K562 (cell line): ENCODE data around the gene KIT. TPM values are rescaled to one million over a fixed set of nuclear protein-coding genes. Genes with fewer than 3 reads are reported as not detected.

Experiments used
- ATAC-seq: fragments of 200-7000 bp; cut with Tn5 transposase; 3 replicates; pipeline ENCODE4 v1.9.1; 2020; ENCODE audit warnings: moderate library complexity
- BruUV-seq: library from RNA; stranded (reverse); fragments of 400-500 nt; replicated peaks from 2 replicates; lab custom pipeline; 2021; lab: Mats Ljungman, UMichigan
- CTCF ChIA-PET: fragments of 300-600 bp; formaldehyde crosslinking; extraction: SDS; loops from one replicate; lab custom pipeline; 2021; ENCODE audit warnings: low intra/inter-chr PET ratio; lab: Yijun Ruan, JAX
- POLR2A ChIA-PET: fragments of 300-600, 350-650 bp; sonication (Branson Sonifier 250); formaldehyde crosslinking; extraction: SDS; loops from one replicate; lab custom pipeline; 2021; ENCODE audit warnings: antibody characterized with exemption, inconsistent platforms; lab: Yijun Ruan, JAX
- DNase-seq, 4 experiments: peaks; one replicate each; pipeline versions ENCODE4 v3.0.0 to v3.0.0-alpha.2; 2011 to 2018; ENCODE audit warnings: low spot score in 3 of 4, mixed read lengths in 3 of 4; ENCODE audit errors: extremely low read depth in 1 of 4
- FAIRE-seq: peaks from 2 replicates; lab custom pipeline; 2011; peaks lifted over from hg19 to GRCh38; lab: Jason Lieb, UNC
- H2AFZ ChIP-seq: 2 replicates; pipeline ENCODE4 v1.6.0; 2011; ENCODE audit warnings: low read depth, low read length, control low read depth, inconsistent platforms
- H3K27ac ChIP-seq: fragments of 200-600 bp; 3 replicates; pipeline ENCODE4 v1.8.0; 2011; ENCODE audit warnings: low read depth, mild to moderate bottlenecking, control low read depth, inconsistent platforms, low read length, moderate library complexity, mixed read lengths; ENCODE audit errors: extremely low read depth
- H3K27me3 ChIP-seq, 2 experiments: fragments of 300-600 bp in 1 of 2; 2 replicates in 1 of 2; 3 replicates in 1 of 2; pipeline versions ENCODE4 v1.6.0 to v1.8.0; 2011; ENCODE audit warnings: inconsistent platforms in 2 of 2, low read length in 2 of 2, mild to moderate bottlenecking in 1 of 2, mixed read lengths in 1 of 2, moderate library complexity in 1 of 2; ENCODE audit not compliant: control insufficient read depth in 2 of 2, insufficient read depth in 2 of 2
- H3K36me3 ChIP-seq: fragments of 300-600 bp; 3 replicates; pipeline ENCODE4 v1.8.0; 2011; ENCODE audit warnings: mild to moderate bottlenecking, low read length, inconsistent platforms; ENCODE audit not compliant: control insufficient read depth, insufficient read depth
- H3K4me1 ChIP-seq, 2 experiments: fragments of 200-600 bp in 1 of 2; replicated peaks in 1 of 2; 2 replicates in 1 of 2; 3 replicates in 1 of 2; pipeline versions ENCODE4 v1.5.1 to v1.8.0; 2011; ENCODE audit warnings: inconsistent platforms in 2 of 2, low read length in 2 of 2, mild to moderate bottlenecking in 1 of 2, mixed read lengths in 1 of 2, moderate library complexity in 1 of 2; ENCODE audit not compliant: control insufficient read depth in 2 of 2, insufficient read depth in 2 of 2
- H3K4me2 ChIP-seq: 2 replicates; pipeline ENCODE4 v1.6.1; 2011; ENCODE audit warnings: low read length, control low read depth, inconsistent platforms, mixed read lengths; ENCODE audit not compliant: insufficient read depth
- H3K4me3 ChIP-seq: fragments of 200-600 bp; sonication (generic), shearing (Covaris generic); 2 replicates; pipeline ENCODE4 v1.5.1; 2016; ENCODE audit warnings: control low read depth, inconsistent platforms
- H3K79me2 ChIP-seq: fragments of 200-600 bp; 3 replicates; pipeline ENCODE4 v1.8.0; 2011; ENCODE audit warnings: low read length, inconsistent platforms; ENCODE audit not compliant: control insufficient read depth, insufficient read depth
- H3K9ac ChIP-seq, 2 experiments: 2 replicates each; pipeline versions ENCODE4 v1.6.0 to v1.6.1; 2011; ENCODE audit warnings: low read depth in 2 of 2, low read length in 2 of 2, control low read depth in 1 of 2, inconsistent platforms in 1 of 2, mild to moderate bottlenecking in 1 of 2, mixed read lengths in 1 of 2; ENCODE audit not compliant: insufficient read depth in 1 of 2
- H3K9me1 ChIP-seq: one replicate; pipeline ENCODE4 v1.6.0; 2011; ENCODE audit warnings: inconsistent platforms, mild to moderate bottlenecking, low read length, moderate library complexity; ENCODE audit not compliant: control insufficient read depth, insufficient read depth
- H3K9me3 ChIP-seq: replicated peaks from 2 replicates; pipeline ENCODE4 v1.5.1; 2011; ENCODE audit warnings: low read depth, low read length, inconsistent platforms; ENCODE audit not compliant: control insufficient read depth, insufficient read depth
- H4K20me1 ChIP-seq: replicated peaks from 2 replicates; pipeline ENCODE4 v1.6.1; 2011; ENCODE audit warnings: low read length, inconsistent platforms, mixed read lengths; ENCODE audit not compliant: control insufficient read depth, insufficient read depth
- ETS2 ChIP-seq: IDR thresholded peaks from 2 replicates; pipeline ENCODE4 v1.6.1; 2016; ENCODE audit warnings: borderline replicate concordance, missing genetic modification characterization, mild to moderate bottlenecking, moderate library complexity, missing compliant biosample characterization; ENCODE audit not compliant: poor library complexity, severe bottlenecking
- GTF2A2 ChIP-seq: IDR thresholded peaks from 2 replicates; pipeline ENCODE4 v1.6.1; 2016; ENCODE audit warnings: mild to moderate bottlenecking, missing genetic modification characterization, missing compliant biosample characterization
- PHB2 ChIP-seq: fragments of 450-650 bp; IDR thresholded peaks from 2 replicates; pipeline ENCODE4 v1.6.1; 2017; ENCODE audit warnings: low read depth
- TRIM24 ChIP-seq, 2 experiments: fragments of 450-650 bp; IDR thresholded peaks; 2 replicates each; pipeline ENCODE4 v1.6.1; 2016
- XRCC4 ChIP-seq: IDR thresholded peaks from one replicate; pipeline ENCODE4 v1.6.1; 2011; ENCODE audit not compliant: insufficient read depth, insufficient read length; ENCODE audit errors: extremely low read depth
- YY1 ChIP-seq, 3 experiments: IDR thresholded peaks; 2 replicates each; pipeline ENCODE4 v1.6.1; 2011; ENCODE audit warnings: low read length in 2 of 3, mild to moderate bottlenecking in 2 of 3, moderate library complexity in 2 of 3, borderline replicate concordance in 1 of 3, control low read depth in 1 of 3, low read depth in 1 of 3; ENCODE audit not compliant: insufficient read depth in 3 of 3, insufficient replicate concordance in 2 of 3, control insufficient read depth in 1 of 3, insufficient read length in 1 of 3; ENCODE audit errors: extremely low read depth in 1 of 3
- ZNF589 ChIP-seq: fragments of 200-800 bp; sonication (Bioruptor generic); IDR thresholded peaks from 2 replicates; pipeline ENCODE4 v1.6.1; 2016; ENCODE audit warnings: low read depth, missing genetic modification characterization, missing compliant biosample characterization
- ZNF668 ChIP-seq: fragments of 250-450 bp; sonication (Bioruptor Pico); IDR thresholded peaks from 2 replicates; pipeline ENCODE4 v1.8.0; 2022; ENCODE audit warnings: mild to moderate bottlenecking, inconsistent platforms
- WGBS: fragments of 100-300 bp; shearing (Covaris generic); methylation state at CpG from one replicate; pipeline ENCODE4 v1.1.6; 2016; ENCODE audit warnings: low coverage, mixed read lengths; ENCODE audit not compliant: insufficient coverage; ENCODE audit errors: missing lambda C conversion rate; 5-methylcytosine and 5-hydroxymethylcytosine counted together
- in situ Hi-C: fragments of 300-500 bp; cut with MboI; formaldehyde crosslinking; loops from 4 replicates; pipeline ENCODE4 v1.15.0; 2018; ENCODE audit warnings: inconsistent platforms, mixed read lengths
- intact Hi-C: fragments of 100-400 bp; cut with micrococcal nuclease; formaldehyde crosslinking; loops from 2 replicates; pipeline ENCODE4 v1.14.2; 2022
- polyA plus RNA-seq, 8 experiments: library from polyadenylated mRNA; depleted of rRNA in 4 of 8; stranded (reverse) in 5 of 8; unstranded in 3 of 8; fragments of >200 nt; fragmentation: Nextera tagmentation in 2 of 8; fragmentation: Illumina TruSeq in 1 of 8; extraction: Ambion mirVana in 2 of 8; extraction: Trizol in 1 of 8; gene quantifications; 2 replicates each; pipeline versions ENCODE4 v1.2.1 to v1.2.3, GENCODE V29; 2011 to 2014; ENCODE audit warnings: inconsistent platforms in 1 of 8, missing spikeins in 1 of 8
- total RNA-seq, 7 experiments: library from RNA; depleted of rRNA in 6 of 7; stranded (reverse); fragments of >200 nt in 6 of 7; fragmentation: Illumina TruSeq in 2 of 7; extraction: Trizol in 2 of 7; gene quantifications; 2 replicates each; pipeline versions ENCODE4 v1.2.1 to v1.2.3, GENCODE V29; 2011 to 2021; ENCODE audit warnings: low replicate concordance in 1 of 7
- TF ChIP-seq, protein P1 (sequence below): IDR thresholded peaks from 3 replicates; pipeline ENCODE4 v1.6.1; 2011; ENCODE audit warnings: borderline replicate concordance, mild to moderate bottlenecking, moderate library complexity; ENCODE audit not compliant: insufficient read length; ENCODE audit errors: extremely low read depth
- TF ChIP-seq, protein P2 (sequence below): fragments of 250-450 bp; sonication (Bioruptor Pico); IDR thresholded peaks from 2 replicates; pipeline ENCODE4 v1.8.0; 2022; ENCODE audit warnings: moderate library complexity, mild to moderate bottlenecking, inconsistent platforms

Gene KIT
- total and polyA plus RNA-seq, 9 of the 15 experiments (the other 6 are each of a cell fraction or from before 2014, with no cell fraction given) = 0.27 to 5.6 (median 0.57) TPM

- in situ Hi-C loops (no loop called here), intact Hi-C loops (no loop called here)
- Histone ChIP-seq H2AFZ (0 out of 2 replicates have a peak overlapping the region, but pooled peaks have one; percentile 3), H3K27me3 (peaks cover 8% of the 10 kb centered on the region in 2 experiments; a peak in 1 of 5 replicates), H3K27ac (no peak overlapping the region), H3K9me1 (no peaks in the 10 kb centered on the region), H3K4me3 (no peak overlapping the region), H3K9me3 (no peaks in the 10 kb centered on the region), H3K36me3 (no peaks in the 10 kb centered on the region), H4K20me1 (no peaks in the 10 kb centered on the region), H3K9ac (no peak overlapping the region), H3K79me2 (no peaks in the 10 kb centered on the region), H3K4me2 (no peak overlapping the region), H3K4me1 (no peaks in the 10 kb centered on the region)
- ChIA-PET CTCF (no interaction called here), POLR2A (no interaction called here)
- TF ChIP-seq XRCC4 (no peak), YY1 (IDR thresholded peaks at IDR 0.05; ENCODE audit: borderline replicate concordance in 1 of 3, control insufficient read depth in 1 of 3, extremely low read depth in 1 of 3, insufficient read depth in 3 of 3, insufficient read length in 1 of 3, insufficient replicate concordance in 2 of 3, low read depth in 1 of 3, low read length in 2 of 3) (no peak), ZNF589 (CRISPR knock-in tag) (no peak), ZNF668 (CRISPR knock-in tag) (no peak), GTF2A2 (tag) (no peak), PHB2 (no peak), TRIM24 (IDR thresholded peaks at IDR 0.05) (no peak), ETS2 (tag) (no peak)
- TF ChIP-seq, protein P1, sequence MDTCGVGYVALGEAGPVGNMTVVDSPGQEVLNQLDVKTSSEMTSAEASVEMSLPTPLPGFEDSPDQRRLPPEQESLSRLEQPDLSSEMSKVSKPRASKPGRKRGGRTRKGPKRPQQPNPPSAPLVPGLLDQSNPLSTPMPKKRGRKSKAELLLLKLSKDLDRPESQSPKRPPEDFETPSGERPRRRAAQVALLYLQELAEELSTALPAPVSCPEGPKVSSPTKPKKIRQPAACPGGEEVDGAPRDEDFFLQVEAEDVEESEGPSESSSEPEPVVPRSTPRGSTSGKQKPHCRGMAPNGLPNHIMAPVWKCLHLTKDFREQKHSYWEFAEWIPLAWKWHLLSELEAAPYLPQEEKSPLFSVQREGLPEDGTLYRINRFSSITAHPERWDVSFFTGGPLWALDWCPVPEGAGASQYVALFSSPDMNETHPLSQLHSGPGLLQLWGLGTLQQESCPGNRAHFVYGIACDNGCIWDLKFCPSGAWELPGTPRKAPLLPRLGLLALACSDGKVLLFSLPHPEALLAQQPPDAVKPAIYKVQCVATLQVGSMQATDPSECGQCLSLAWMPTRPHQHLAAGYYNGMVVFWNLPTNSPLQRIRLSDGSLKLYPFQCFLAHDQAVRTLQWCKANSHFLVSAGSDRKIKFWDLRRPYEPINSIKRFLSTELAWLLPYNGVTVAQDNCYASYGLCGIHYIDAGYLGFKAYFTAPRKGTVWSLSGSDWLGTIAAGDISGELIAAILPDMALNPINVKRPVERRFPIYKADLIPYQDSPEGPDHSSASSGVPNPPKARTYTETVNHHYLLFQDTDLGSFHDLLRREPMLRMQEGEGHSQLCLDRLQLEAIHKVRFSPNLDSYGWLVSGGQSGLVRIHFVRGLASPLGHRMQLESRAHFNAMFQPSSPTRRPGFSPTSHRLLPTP = no peak
- TF ChIP-seq, protein P2, sequence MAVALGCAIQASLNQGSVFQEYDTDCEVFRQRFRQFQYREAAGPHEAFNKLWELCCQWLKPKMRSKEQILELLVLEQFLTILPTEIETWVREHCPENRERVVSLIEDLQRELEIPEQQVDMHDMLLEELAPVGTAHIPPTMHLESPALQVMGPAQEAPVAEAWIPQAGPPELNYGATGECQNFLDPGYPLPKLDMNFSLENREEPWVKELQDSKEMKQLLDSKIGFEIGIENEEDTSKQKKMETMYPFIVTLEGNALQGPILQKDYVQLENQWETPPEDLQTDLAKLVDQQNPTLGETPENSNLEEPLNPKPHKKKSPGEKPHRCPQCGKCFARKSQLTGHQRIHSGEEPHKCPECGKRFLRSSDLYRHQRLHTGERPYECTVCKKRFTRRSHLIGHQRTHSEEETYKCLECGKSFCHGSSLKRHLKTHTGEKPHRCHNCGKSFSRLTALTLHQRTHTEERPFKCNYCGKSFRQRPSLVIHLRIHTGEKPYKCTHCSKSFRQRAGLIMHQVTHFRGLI = no peak
- ATAC-seq = no peak
- WGBS = 26% methylated on average over 7 of the region's 7 CpGs
- DNase-seq = no peak
- no peak for FAIRE-seq
- no TSS peak for BruUV-seq
Observed at GRCh38 chr4:54626113-54626512, 31.6 kb upstream of the KIT start.
